HG03571 (cell line): ENCODE data around the gene MCTP2.

Source experiments
- ATAC-seq: cut with Tn5 transposase; IDR thresholded peaks from one replicate; pipeline ENCODE4 v1.9.1; 2021; ENCODE audit not compliant: unreplicated experiment

Gene MCTP2

GRCh38 chr15:94336817-94337467 lies 105.6 kb downstream of the MCTP2 start:
- ATAC-seq = no peak

GRCh38 chr15:94338243-94338846 lies 107.0 kb downstream of the MCTP2 start:
- no peak for ATAC-seq

GRCh38 chr15:94346282-94346681 lies 114.9 kb downstream of the MCTP2 start:
- no peak for ATAC-seq

- ATAC-seq = no peak
These were observed 116.7 kb downstream of the MCTP2 start for GRCh38 chr15:94348084-94348483.

GRCh38 chr15:94351031-94351535 lies 119.7 kb downstream of the MCTP2 start:
- ATAC-seq = no peak

- no peak for ATAC-seq
These were observed 121.5 kb downstream of the MCTP2 start for GRCh38 chr15:94352636-94353487.

GRCh38 chr15:94353488-94353820 lies 122.1 kb downstream of the MCTP2 start:
- ATAC-seq = no peak

GRCh38 chr15:94354655-94355054 lies 123.3 kb downstream of the MCTP2 start:
- no peak for ATAC-seq

GRCh38 chr15:94359716-94360115 lies 128.4 kb downstream of the MCTP2 start:
- ATAC-seq = no peak

- no peak for ATAC-seq
These were observed 128.9 kb downstream of the MCTP2 start for GRCh38 chr15:94360251-94360685.

GRCh38 chr15:94362385-94363092 lies 131.2 kb downstream of the MCTP2 start:
- no peak for ATAC-seq

GRCh38 chr15:94363382-94363781 lies 132.0 kb downstream of the MCTP2 start:
- no peak for ATAC-seq

- ATAC-seq = no peak
These were observed 135.4 kb downstream of the MCTP2 start for GRCh38 chr15:94366781-94367180.

GRCh38 chr15:94367726-94368535 lies 136.6 kb downstream of the MCTP2 start:
- ATAC-seq = no peak

GRCh38 chr15:94370206-94370935 lies 139.0 kb downstream of the MCTP2 start:
- ATAC-seq = no peak

- ATAC-seq = no peak
These were observed 139.6 kb downstream of the MCTP2 start for GRCh38 chr15:94370936-94371285.

GRCh38 chr15:94372821-94373220 lies 141.5 kb downstream of the MCTP2 start:
- ATAC-seq = no peak

GRCh38 chr15:94375997-94376396 lies 144.6 kb downstream of the MCTP2 start:
- no peak for ATAC-seq

GRCh38 chr15:94379986-94380385 lies 148.6 kb downstream of the MCTP2 start:
- ATAC-seq = no peak

- ATAC-seq = no peak
These were observed 149.4 kb downstream of the MCTP2 start for GRCh38 chr15:94380798-94381197.
